ENCODE measurements around the gene TRIP11.
A peak's percentile ranks its signal among the peaks of the same experiment; 100 is the strongest.
"Not testable (repeated sequence)": the region's sequence is repeated elsewhere in the genome, so short reads cannot be mapped to it uniquely, and the experiment has no call there.

TRIP11 gene

GRCh38 chr14:92039719-92040430 is at the start of gene TRIP11:
TRIP11 (minus strand) TSS chr14:92040059; CDS start chr14:92039685, 374 bp downstream.
- DNase-seq = peak; percentile 91

GRCh38 chr14:92088494-92088893 is 48.6 kb upstream of the TRIP11 start:
- no peak for DNase-seq

- no peak for DNase-seq
Measured at GRCh38 chr14:92074555-92074954, 34.7 kb upstream of the TRIP11 start.

- no peak for DNase-seq
Measured at GRCh38 chr14:92058006-92058917, 18.4 kb upstream of the TRIP11 start.

GRCh38 chr14:92049781-92050180 is 9.9 kb upstream of the TRIP11 start:
- DNase-seq = no peak

GRCh38 chr14:92049221-92049620 is 9.4 kb upstream of the TRIP11 start:
- DNase-seq = not testable (repeated sequence)

- DNase-seq = not testable (repeated sequence)
Measured at GRCh38 chr14:92045904-92046303, 6.0 kb upstream of the TRIP11 start.

- not testable (repeated sequence) for DNase-seq
Measured at GRCh38 chr14:92041766-92042165, 1.9 kb upstream of the TRIP11 start.

GRCh38 chr14:92041203-92041602 is 1.3 kb upstream of the TRIP11 start:
- no peak for DNase-seq

GRCh38 chr14:92040431-92041051 is 682 bp upstream of the TRIP11 start:
- DNase-seq = no peak

GRCh38 chr14:92039063-92039718 is 668 bp downstream of the TRIP11 start:
- no peak for DNase-seq

GRCh38 chr14:92037989-92038388 is 1.9 kb downstream of the TRIP11 start:
- no peak for DNase-seq

GRCh38 chr14:92035890-92036289 is 4.0 kb downstream of the TRIP11 start:
- DNase-seq = no peak

- no peak for DNase-seq
Measured at GRCh38 chr14:92033906-92034687, 5.8 kb downstream of the TRIP11 start.

- DNase-seq = no peak
Measured at GRCh38 chr14:92033433-92033832, 6.4 kb downstream of the TRIP11 start.

GRCh38 chr14:92026548-92027190 is 13.2 kb downstream of the TRIP11 start:
- DNase-seq = no peak

- no peak for DNase-seq
Measured at GRCh38 chr14:92022036-92022435, 17.8 kb downstream of the TRIP11 start.

- DNase-seq = no peak
Measured at GRCh38 chr14:92021523-92021922, 18.3 kb downstream of the TRIP11 start.

GRCh38 chr14:92014040-92014439 is 25.8 kb downstream of the TRIP11 start:
- DNase-seq = no peak

GRCh38 chr14:92012121-92012748 is 27.6 kb downstream of the TRIP11 start:
- no peak for DNase-seq

- no peak for DNase-seq
Measured at GRCh38 chr14:92010644-92011043, 29.2 kb downstream of the TRIP11 start.
